ENCODE data around the gene ZNF324.

DNA sequence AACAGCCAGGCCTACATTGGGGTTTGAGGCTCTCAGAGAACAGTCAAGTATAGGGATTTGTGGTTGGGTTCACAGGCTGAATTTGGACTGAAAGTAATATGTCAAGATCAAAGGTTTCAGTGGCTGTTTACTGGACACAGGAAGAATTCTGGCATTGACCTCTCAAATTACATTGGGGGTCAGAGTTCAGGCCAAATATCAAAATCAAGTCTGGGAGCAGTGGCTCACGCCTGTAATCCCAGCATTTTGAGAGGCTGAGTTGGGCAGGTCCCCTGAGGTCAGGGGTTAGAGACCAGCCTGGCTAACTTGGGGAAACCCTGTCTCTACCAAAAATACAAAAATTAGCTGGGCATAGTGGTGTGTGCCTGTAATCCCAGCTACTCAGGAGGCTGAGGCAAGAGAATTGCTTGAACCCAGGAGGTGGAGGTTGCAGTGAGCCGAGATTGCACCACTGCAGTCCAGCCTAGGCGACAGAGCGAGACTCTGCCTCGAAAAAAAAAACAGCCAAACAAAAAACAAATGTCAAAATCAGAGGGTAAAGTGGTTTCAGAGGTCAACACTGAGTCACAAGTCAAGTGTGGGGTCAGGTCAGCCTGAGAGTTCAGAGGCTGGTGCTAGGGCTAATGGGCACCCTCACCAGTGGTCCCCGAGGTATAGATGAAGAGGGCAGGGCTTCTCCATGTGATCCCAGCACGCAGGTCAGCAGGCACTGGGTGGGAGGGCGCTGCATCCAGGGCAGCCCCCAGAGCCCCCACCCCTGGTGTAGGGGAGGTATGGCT is 43.4 kb downstream of the ZNF324 start:
- TF ChIP-seq, protein P1, sequence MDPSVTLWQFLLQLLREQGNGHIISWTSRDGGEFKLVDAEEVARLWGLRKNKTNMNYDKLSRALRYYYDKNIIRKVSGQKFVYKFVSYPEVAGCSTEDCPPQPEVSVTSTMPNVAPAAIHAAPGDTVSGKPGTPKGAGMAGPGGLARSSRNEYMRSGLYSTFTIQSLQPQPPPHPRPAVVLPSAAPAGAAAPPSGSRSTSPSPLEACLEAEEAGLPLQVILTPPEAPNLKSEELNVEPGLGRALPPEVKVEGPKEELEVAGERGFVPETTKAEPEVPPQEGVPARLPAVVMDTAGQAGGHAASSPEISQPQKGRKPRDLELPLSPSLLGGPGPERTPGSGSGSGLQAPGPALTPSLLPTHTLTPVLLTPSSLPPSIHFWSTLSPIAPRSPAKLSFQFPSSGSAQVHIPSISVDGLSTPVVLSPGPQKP (IDR thresholded peaks at IDR 0.05; ENCODE audit: borderline replicate concordance, low read depth, low read length), result no peak
- TF ChIP-seq, protein P2, sequence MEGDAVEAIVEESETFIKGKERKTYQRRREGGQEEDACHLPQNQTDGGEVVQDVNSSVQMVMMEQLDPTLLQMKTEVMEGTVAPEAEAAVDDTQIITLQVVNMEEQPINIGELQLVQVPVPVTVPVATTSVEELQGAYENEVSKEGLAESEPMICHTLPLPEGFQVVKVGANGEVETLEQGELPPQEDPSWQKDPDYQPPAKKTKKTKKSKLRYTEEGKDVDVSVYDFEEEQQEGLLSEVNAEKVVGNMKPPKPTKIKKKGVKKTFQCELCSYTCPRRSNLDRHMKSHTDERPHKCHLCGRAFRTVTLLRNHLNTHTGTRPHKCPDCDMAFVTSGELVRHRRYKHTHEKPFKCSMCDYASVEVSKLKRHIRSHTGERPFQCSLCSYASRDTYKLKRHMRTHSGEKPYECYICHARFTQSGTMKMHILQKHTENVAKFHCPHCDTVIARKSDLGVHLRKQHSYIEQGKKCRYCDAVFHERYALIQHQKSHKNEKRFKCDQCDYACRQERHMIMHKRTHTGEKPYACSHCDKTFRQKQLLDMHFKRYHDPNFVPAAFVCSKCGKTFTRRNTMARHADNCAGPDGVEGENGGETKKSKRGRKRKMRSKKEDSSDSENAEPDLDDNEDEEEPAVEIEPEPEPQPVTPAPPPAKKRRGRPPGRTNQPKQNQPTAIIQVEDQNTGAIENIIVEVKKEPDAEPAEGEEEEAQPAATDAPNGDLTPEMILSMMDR (conservative IDR thresholded peaks at IDR 0.05; ENCODE audit: low read depth, low read length), result no peak
- no peak for TF ChIP-seq RAD21 (IDR thresholded peaks at IDR 0.05; ENCODE audit: low read length)
- no peak for TF ChIP-seq CEBPB (IDR thresholded peaks at IDR 0.05; ENCODE audit: low read depth, low read length)
- no peak for TF ChIP-seq POLR2A (IDR thresholded peaks at IDR 0.05; ENCODE audit: low read depth, low read length)
- no peak for TF ChIP-seq MAZ (IDR thresholded peaks at IDR 0.05; ENCODE audit: borderline replicate concordance, low read depth, low read length)
